HCT116 (cell line): Measurements from ENCODE around the gene TAX1BP1. TPM values are rescaled to one million over a fixed set of nuclear protein-coding genes. Genes with fewer than 3 reads are reported as not detected.

Experiments used
- ATAC-seq: fragments of 200-7000 bp; cut with Tn5 transposase; 2 replicates; pipeline ENCODE4 v1.9.1; 2020; ENCODE audit warnings: mild to moderate bottlenecking, moderate library complexity
- BruUV-seq: library from RNA; stranded (reverse); fragments of 400-500 nt; replicated peaks from 2 replicates; lab custom pipeline; 2021; lab: Mats Ljungman, UMichigan
- CTCF ChIA-PET: fragments of 300-600 bp; sonication (Branson Sonifier 250); formaldehyde crosslinking; loops from one replicate; lab custom pipeline; 2021; ENCODE audit warnings: antibody characterized with exemption; lab: Charles Lee
- POLR2A ChIA-PET: fragments of 300-600, 350-600 bp; sonication (Branson Sonifier 250); formaldehyde crosslinking; loops from one replicate; lab custom pipeline; 2021; ENCODE audit warnings: antibody characterized with exemption; lab: Charles Lee
- RAD21 ChIA-PET, 2 experiments: fragments of 300-600 bp; sonication (Branson Sonifier 250); formaldehyde crosslinking; loops; one replicate each; lab custom pipeline; 2023; ENCODE audit warnings: low total read pairs in 2 of 2; ENCODE audit not compliant: uncharacterized antibody in 2 of 2, unreplicated experiment in 2 of 2, low non-redundant PET in 1 of 2; lab: Charles Lee
- DNase-seq: peaks from one replicate; pipeline ENCODE4 v3.0.0-alpha.2; 2010; ENCODE audit warnings: low read depth, low spot score
- H2AFZ ChIP-seq: fragments of 200-600 bp; shearing (Covaris generic), sonication (generic); 2 replicates; pipeline ENCODE4 v1.6.1; 2017; ENCODE audit warnings: low read depth, mixed run types, mixed read lengths, antibody characterized with exemption, low read length; ENCODE audit not compliant: poor library complexity, severe bottlenecking
- H3K27ac ChIP-seq: 2 replicates; pipeline ENCODE4 v1.5.1; 2012; ENCODE audit warnings: low read depth, low read length
- H3K27me3 ChIP-seq: fragments of 200-600 bp; sonication (generic); 2 replicates; pipeline ENCODE4 v1.6.1; 2016; ENCODE audit warnings: mixed run types, low read length, mixed read lengths; ENCODE audit not compliant: insufficient read depth
- H3K36me3 ChIP-seq, 2 experiments: fragments of 200-500 bp in 1 of 2; fragments of 200-600 bp in 1 of 2; sonication (Bioruptor generic) in 1 of 2; sonication (generic) in 1 of 2; 2 replicates each; pipeline versions ENCODE4 v1.5.1 to v1.6.1; 2014 to 2016; ENCODE audit warnings: low read length in 2 of 2, inconsistent platforms in 1 of 2, mixed read lengths in 1 of 2, mixed run types in 1 of 2; ENCODE audit not compliant: insufficient read depth in 2 of 2, control insufficient read depth in 1 of 2
- H3K4me1 ChIP-seq, 2 experiments: fragments of 200-600 bp in 1 of 2; sonication (generic) in 1 of 2; 2 replicates each; pipeline versions ENCODE4 v1.5.1 to v1.6.1; 2012 to 2017; ENCODE audit warnings: low read length in 2 of 2, inconsistent platforms in 1 of 2, mild to moderate bottlenecking in 1 of 2, mixed read lengths in 1 of 2, mixed run types in 1 of 2, moderate library complexity in 1 of 2; ENCODE audit not compliant: insufficient read depth in 2 of 2, control insufficient read depth in 1 of 2
- H3K4me2 ChIP-seq: fragments of 200-600 bp; sonication (generic); 2 replicates; pipeline ENCODE4 v1.6.1; 2017; ENCODE audit warnings: mixed run types, low read length, mixed read lengths
- H3K4me3 ChIP-seq, 2 experiments: fragments of 200-600 bp in 1 of 2; sonication (generic) in 1 of 2; replicated peaks in 1 of 2; 2 replicates each; pipeline ENCODE4 v1.5.1; 2011 to 2016; ENCODE audit warnings: low read length in 2 of 2, control low read depth in 1 of 2, low read depth in 1 of 2, mild to moderate bottlenecking in 1 of 2, mixed read lengths in 1 of 2, mixed run types in 1 of 2
- H3K79me2 ChIP-seq: fragments of 200-600 bp; sonication (generic); 2 replicates; pipeline ENCODE4 v1.6.1; 2017; ENCODE audit warnings: mild to moderate bottlenecking, mixed run types, low read length, moderate library complexity, mixed read lengths; ENCODE audit not compliant: insufficient read depth
- H3K9ac ChIP-seq: fragments of 200-600 bp; sonication (generic); 2 replicates; pipeline ENCODE4 v1.6.1; 2016; ENCODE audit warnings: low read length, mixed read lengths
- H3K9me2 ChIP-seq: fragments of 200-600 bp; sonication (generic), shearing (Covaris generic); 2 replicates; pipeline ENCODE4 v1.6.1; 2017; ENCODE audit warnings: mixed run types, mild to moderate bottlenecking, moderate library complexity; ENCODE audit not compliant: insufficient read depth
- H3K9me3 ChIP-seq, 2 experiments: fragments of 200-500 bp in 1 of 2; fragments of 200-600 bp in 1 of 2; sonication (Bioruptor generic) in 1 of 2; sonication (generic) in 1 of 2; 2 replicates each; pipeline ENCODE4 v1.6.1; 2014 to 2017; ENCODE audit warnings: low read length in 2 of 2, mixed read lengths in 2 of 2, inconsistent platforms in 1 of 2, low read depth in 1 of 2, mild to moderate bottlenecking in 1 of 2, mixed run types in 1 of 2, moderate library complexity in 1 of 2; ENCODE audit not compliant: control insufficient read depth in 1 of 2, insufficient read depth in 1 of 2
- H4K20me1 ChIP-seq: fragments of 200-600 bp; sonication (generic), shearing (Covaris generic); 2 replicates; pipeline ENCODE4 v1.6.1; 2017; ENCODE audit warnings: mixed run types, mild to moderate bottlenecking, moderate library complexity; ENCODE audit not compliant: insufficient read depth
- CBX3 ChIP-seq: IDR thresholded peaks from 2 replicates; pipeline ENCODE4 v1.6.1; 2012; ENCODE audit warnings: low read depth
- CEBPB ChIP-seq: IDR thresholded peaks from 2 replicates; pipeline ENCODE4 v1.6.1; 2012; ENCODE audit warnings: low read depth
- ELF1 ChIP-seq: IDR thresholded peaks from 2 replicates; pipeline ENCODE4 v1.6.1; 2012; ENCODE audit warnings: low read depth, borderline replicate concordance
- EZH2 ChIP-seq: fragments of 200-600 bp; sonication (generic); IDR thresholded peaks from 2 replicates; pipeline ENCODE4 v1.6.1; 2017; ENCODE audit warnings: antibody characterized with exemption, mixed run types
- EZH2phosphoT487 ChIP-seq: fragments of 200-600 bp; IDR thresholded peaks from 2 replicates; pipeline ENCODE4 v1.6.1; 2018; ENCODE audit warnings: antibody characterized with exemption, borderline replicate concordance
- POLR2A ChIP-seq: IDR thresholded peaks from 2 replicates; pipeline ENCODE4 v1.7.0; 2011; ENCODE audit warnings: borderline replicate concordance; ENCODE audit not compliant: insufficient read depth, insufficient read length; ENCODE audit errors: extremely low read depth
- POLR2AphosphoS5 ChIP-seq: IDR thresholded peaks from 2 replicates; pipeline ENCODE4 v1.6.1; 2011; ENCODE audit warnings: mild to moderate bottlenecking, low read depth, low read length, moderate library complexity
- SIN3A ChIP-seq: IDR thresholded peaks from 2 replicates; pipeline ENCODE4 v1.6.1; 2012; ENCODE audit warnings: low read depth
- SP1 ChIP-seq: IDR thresholded peaks from 2 replicates; pipeline ENCODE4 v1.6.1; 2012; ENCODE audit warnings: low read depth
- SRF ChIP-seq: IDR thresholded peaks from 2 replicates; pipeline ENCODE4 v1.6.1; 2012; ENCODE audit warnings: low read depth
- TCF7L2 ChIP-seq: IDR thresholded peaks from 2 replicates; pipeline ENCODE4 v1.7.0; 2011; ENCODE audit warnings: borderline replicate concordance, inconsistent platforms; ENCODE audit not compliant: insufficient read depth, insufficient read length; ENCODE audit errors: extremely low read depth
- YY1 ChIP-seq: IDR thresholded peaks from 2 replicates; pipeline ENCODE4 v1.6.1; 2011; ENCODE audit warnings: low read length, low read depth, moderate library complexity, mild to moderate bottlenecking; ENCODE audit not compliant: insufficient replicate concordance; ENCODE audit errors: extremely low read depth
- intact Hi-C: fragments of 100-400 bp; cut with micrococcal nuclease; formaldehyde crosslinking; loops from 2 replicates; pipeline ENCODE4 v1.10.0; 2022
- total RNA-seq: library from RNA; stranded (reverse); gene quantifications from one replicate; pipeline ENCODE4 v1.2.1, GENCODE V29; 2021; ENCODE audit not compliant: unreplicated experiment
- TF ChIP-seq, protein P1 (sequence below): IDR thresholded peaks from 2 replicates; pipeline ENCODE4 v1.6.1; 2012
- TF ChIP-seq, protein P2 (sequence below): IDR thresholded peaks from 2 replicates; pipeline ENCODE4 v1.6.1; 2011; ENCODE audit warnings: mild to moderate bottlenecking, low read length, moderate library complexity; ENCODE audit not compliant: insufficient replicate concordance; ENCODE audit errors: extremely low read depth
- TF ChIP-seq, protein P3 (sequence below): IDR thresholded peaks from 2 replicates; pipeline ENCODE4 v1.6.1; 2012

Gene TAX1BP1
- total RNA-seq, 1 experiment from 2014 or later = 68.1 TPM

DNA sequence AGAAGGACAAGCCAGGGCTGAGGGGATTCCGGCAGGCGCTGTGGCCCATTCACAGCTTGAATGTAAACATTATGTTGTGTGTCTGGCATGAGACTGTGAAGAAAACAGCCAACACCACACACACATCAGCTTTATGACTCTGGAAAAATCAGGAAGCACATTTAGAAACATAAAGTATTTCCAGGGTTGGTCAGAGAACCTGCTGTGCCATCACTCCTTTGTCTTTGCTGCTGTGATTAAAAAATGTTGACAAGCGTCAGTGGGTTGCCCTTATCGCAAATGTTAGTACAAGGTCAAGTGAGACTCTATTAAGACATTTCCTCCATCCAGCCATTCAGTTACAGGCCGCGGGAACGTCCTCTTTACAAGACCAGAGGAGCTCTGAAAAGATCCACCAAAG is 95.4 kb downstream of the TAX1BP1 start:
- Histone ChIP-seq H3K27ac (no peak overlapping the region), H3K9me2 (no peaks in the 10 kb centered on the region), H2AFZ (no peak overlapping the region), H4K20me1 (no peaks in the 10 kb centered on the region), H3K36me3 (no peaks in the 10 kb centered on the region), H3K79me2 (no peaks in the 10 kb centered on the region), H3K9me3 (no peaks in the 10 kb centered on the region), H3K4me1 (no peaks in the 10 kb centered on the region), H3K27me3 (no peaks in the 10 kb centered on the region), H3K9ac (no peak overlapping the region), H3K4me2 (no peak overlapping the region), H3K4me3 (no peak overlapping the region)
- ChIA-PET RAD21 (no interaction called here), POLR2A (no interaction called here), CTCF (no interaction called here)
- intact Hi-C loops = no loop called here
- TF ChIP-seq, protein P1, sequence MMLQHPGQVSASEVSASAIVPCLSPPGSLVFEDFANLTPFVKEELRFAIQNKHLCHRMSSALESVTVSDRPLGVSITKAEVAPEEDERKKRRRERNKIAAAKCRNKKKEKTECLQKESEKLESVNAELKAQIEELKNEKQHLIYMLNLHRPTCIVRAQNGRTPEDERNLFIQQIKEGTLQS = no peak
- TF ChIP-seq, protein P2, sequence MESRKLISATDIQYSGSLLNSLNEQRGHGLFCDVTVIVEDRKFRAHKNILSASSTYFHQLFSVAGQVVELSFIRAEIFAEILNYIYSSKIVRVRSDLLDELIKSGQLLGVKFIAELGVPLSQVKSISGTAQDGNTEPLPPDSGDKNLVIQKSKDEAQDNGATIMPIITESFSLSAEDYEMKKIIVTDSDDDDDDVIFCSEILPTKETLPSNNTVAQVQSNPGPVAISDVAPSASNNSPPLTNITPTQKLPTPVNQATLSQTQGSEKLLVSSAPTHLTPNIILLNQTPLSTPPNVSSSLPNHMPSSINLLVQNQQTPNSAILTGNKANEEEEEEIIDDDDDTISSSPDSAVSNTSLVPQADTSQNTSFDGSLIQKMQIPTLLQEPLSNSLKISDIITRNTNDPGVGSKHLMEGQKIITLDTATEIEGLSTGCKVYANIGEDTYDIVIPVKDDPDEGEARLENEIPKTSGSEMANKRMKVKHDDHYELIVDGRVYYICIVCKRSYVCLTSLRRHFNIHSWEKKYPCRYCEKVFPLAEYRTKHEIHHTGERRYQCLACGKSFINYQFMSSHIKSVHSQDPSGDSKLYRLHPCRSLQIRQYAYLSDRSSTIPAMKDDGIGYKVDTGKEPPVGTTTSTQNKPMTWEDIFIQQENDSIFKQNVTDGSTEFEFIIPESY = no peak
- TF ChIP-seq ELF1 (no peak), SP1 (no peak)
- TF ChIP-seq, protein P3, sequence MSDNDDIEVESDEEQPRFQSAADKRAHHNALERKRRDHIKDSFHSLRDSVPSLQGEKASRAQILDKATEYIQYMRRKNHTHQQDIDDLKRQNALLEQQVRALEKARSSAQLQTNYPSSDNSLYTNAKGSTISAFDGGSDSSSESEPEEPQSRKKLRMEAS = no peak
- DNase-seq (no peak), ATAC-seq (no peak)
- no TSS peak for BruUV-seq

DNA sequence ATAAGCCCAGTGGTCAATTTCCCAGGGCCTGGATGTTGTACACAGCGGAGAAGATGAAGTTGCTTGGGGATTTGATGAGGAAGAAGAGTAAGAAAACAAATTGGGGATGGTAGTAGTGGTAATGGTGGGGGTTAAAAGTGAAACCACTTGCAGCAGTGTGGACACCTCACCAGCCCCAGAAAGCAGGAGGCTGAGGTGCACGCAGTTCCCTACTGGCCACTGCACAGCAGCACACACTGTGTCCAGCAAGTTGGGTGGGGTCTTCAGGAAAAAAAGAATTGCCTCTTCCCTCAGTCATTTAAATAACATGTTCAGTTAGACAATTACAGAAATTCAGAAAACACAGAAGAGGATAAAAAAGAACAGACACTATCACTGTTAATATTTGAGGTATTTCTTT is 96.6 kb downstream of the TAX1BP1 start:
- Histone ChIP-seq H3K79me2 (no peaks in the 10 kb centered on the region), H4K20me1 (no peaks in the 10 kb centered on the region), H3K4me1 (no peaks in the 10 kb centered on the region), H3K9ac (no peak overlapping the region), H3K4me3 (no peak overlapping the region), H3K27ac (no peak overlapping the region), H2AFZ (no peak overlapping the region), H3K27me3 (no peaks in the 10 kb centered on the region), H3K9me2 (no peaks in the 10 kb centered on the region), H3K36me3 (no peaks in the 10 kb centered on the region), H3K9me3 (no peaks in the 10 kb centered on the region), H3K4me2 (no peak overlapping the region)
- RAD21 ChIA-PET = no interaction called here
- DNase-seq (no peak), ATAC-seq (no peak)
- intact Hi-C loops = no loop called here
- CTCF ChIA-PET = no interaction called here
- POLR2A ChIA-PET = no interaction called here
- no TSS peak for BruUV-seq
- TF ChIP-seq CEBPB (no peak), EZH2 (no peak), CBX3 (no peak), SRF (no peak), YY1 (no peak), SP1 (no peak), SIN3A (no peak), EZH2phosphoT487 (no peak), TCF7L2 (no peak), POLR2A (no peak), POLR2AphosphoS5 (no peak)
- TF ChIP-seq, protein P2 = no peak
- TF ChIP-seq, protein P3 = no peak
